Measurements from ENCODE around the gene AMN1.
"Not testable (repeated sequence)": the region's sequence is repeated elsewhere in the genome, so short reads cannot be mapped to it uniquely, and the experiment has no call there.

DNA sequence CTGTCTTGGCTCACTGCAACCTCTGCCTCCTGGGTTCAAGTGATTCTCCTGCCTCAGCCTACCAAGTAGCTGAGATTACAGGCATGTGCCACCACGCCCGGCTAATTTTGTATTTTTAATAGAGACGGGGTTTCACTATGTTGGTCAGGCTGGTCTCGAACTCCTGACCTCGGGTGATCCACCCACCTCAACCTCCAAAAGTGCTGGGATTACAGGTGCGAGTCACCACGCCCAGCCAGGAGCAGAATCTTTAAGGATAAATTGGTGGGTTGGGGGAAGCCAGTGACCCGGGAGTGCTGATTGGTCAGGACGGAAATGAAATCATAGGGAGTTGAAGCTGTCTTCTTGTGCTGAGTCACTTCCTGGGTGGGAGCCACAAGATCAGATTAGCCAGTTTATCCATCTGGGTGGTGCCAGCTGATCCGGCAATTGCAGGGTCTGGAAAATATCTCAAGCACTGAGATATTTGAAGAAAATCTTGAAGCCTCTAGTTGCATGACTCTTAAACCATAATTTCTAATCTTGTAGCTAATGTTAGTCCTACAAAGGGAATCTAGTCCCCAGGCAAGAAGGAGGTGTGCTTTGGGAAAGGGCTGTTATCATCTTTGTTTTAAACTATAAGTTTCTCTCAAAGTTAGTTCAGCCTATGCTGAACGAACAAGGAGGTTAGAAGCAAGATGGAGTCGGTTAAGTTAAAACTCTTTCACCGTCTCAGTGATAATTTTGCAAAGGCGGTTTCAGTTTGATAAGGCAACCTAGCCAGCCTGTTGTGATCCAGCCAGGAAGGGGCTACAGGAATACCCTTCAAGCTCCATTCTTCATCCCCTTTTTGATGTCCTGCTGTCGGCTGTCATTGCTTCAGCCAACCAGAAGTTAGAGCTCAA lies 5.0 kb upstream of the AMN1 start:
- TF ChIP-seq, protein P1, sequence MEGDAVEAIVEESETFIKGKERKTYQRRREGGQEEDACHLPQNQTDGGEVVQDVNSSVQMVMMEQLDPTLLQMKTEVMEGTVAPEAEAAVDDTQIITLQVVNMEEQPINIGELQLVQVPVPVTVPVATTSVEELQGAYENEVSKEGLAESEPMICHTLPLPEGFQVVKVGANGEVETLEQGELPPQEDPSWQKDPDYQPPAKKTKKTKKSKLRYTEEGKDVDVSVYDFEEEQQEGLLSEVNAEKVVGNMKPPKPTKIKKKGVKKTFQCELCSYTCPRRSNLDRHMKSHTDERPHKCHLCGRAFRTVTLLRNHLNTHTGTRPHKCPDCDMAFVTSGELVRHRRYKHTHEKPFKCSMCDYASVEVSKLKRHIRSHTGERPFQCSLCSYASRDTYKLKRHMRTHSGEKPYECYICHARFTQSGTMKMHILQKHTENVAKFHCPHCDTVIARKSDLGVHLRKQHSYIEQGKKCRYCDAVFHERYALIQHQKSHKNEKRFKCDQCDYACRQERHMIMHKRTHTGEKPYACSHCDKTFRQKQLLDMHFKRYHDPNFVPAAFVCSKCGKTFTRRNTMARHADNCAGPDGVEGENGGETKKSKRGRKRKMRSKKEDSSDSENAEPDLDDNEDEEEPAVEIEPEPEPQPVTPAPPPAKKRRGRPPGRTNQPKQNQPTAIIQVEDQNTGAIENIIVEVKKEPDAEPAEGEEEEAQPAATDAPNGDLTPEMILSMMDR (optimal IDR thresholded peaks at IDR 0.05 in 1 of 3, IDR thresholded peaks at IDR 0.05 in 1 of 3, conservative IDR thresholded peaks at IDR 0.05 in 1 of 3; ENCODE audit: extremely low read depth in 1 of 3, insufficient read depth in 2 of 3, low read length in 3 of 3), result not testable (repeated sequence)
- TF ChIP-seq EZH2 (IDR thresholded peaks at IDR 0.05; ENCODE audit: low read length), result not testable (repeated sequence)

All from keratinocyte (primary cell).